HG02852 (cell line): ENCODE measurements around the gene FAF2.
A peak's percentile ranks its signal among the peaks of the same experiment; 100 is the strongest.
"Not testable (repeated sequence)": the region's sequence is repeated elsewhere in the genome, so short reads cannot be mapped to it uniquely, and the experiment has no call there.

ENCODE experiments used
- ATAC-seq: cut with Tn5 transposase; IDR thresholded peaks from one replicate; pipeline ENCODE4 v1.9.1; 2021; ENCODE audit warnings: mild to moderate bottlenecking, moderate library complexity; ENCODE audit not compliant: unreplicated experiment

Gene FAF2, protein sequence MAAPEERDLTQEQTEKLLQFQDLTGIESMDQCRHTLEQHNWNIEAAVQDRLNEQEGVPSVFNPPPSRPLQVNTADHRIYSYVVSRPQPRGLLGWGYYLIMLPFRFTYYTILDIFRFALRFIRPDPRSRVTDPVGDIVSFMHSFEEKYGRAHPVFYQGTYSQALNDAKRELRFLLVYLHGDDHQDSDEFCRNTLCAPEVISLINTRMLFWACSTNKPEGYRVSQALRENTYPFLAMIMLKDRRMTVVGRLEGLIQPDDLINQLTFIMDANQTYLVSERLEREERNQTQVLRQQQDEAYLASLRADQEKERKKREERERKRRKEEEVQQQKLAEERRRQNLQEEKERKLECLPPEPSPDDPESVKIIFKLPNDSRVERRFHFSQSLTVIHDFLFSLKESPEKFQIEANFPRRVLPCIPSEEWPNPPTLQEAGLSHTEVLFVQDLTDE

DNA sequence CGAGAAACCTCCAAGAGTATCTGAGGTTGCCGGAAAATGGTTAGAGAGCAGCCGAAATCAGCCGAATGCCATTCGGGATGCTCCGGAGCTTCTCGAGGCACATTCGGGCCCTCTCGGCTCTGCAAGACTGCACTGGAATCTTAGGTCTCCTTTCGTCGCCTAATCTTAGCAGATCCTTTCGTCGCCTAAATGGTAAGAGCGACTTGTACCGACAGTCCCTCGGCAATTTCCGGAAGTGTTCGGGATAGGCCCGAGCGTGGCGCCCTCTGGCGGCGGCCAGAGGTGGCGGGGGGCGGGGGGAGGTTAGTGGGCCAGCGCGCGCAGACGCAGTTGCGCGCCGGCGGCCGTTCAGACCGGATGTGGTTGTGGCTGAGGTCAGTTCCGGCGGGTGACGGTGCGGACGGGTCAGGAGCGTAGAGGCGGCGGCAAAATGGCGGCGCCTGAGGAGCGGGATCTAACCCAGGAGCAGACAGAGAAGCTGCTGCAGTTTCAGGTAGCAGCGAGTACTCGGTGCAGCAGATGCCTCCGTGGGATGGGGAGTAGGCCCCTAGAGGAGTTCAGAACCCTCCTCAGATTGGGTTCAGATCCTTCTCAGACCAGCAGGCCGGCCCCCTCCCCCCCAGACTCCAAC is at the start of gene FAF2:
FAF2 (plus strand) TSS at position 408 of the 631 bp plus-strand sequence; CDS start at position 431, 23 bp downstream.
- peak; percentile 89 for ATAC-seq

DNA sequence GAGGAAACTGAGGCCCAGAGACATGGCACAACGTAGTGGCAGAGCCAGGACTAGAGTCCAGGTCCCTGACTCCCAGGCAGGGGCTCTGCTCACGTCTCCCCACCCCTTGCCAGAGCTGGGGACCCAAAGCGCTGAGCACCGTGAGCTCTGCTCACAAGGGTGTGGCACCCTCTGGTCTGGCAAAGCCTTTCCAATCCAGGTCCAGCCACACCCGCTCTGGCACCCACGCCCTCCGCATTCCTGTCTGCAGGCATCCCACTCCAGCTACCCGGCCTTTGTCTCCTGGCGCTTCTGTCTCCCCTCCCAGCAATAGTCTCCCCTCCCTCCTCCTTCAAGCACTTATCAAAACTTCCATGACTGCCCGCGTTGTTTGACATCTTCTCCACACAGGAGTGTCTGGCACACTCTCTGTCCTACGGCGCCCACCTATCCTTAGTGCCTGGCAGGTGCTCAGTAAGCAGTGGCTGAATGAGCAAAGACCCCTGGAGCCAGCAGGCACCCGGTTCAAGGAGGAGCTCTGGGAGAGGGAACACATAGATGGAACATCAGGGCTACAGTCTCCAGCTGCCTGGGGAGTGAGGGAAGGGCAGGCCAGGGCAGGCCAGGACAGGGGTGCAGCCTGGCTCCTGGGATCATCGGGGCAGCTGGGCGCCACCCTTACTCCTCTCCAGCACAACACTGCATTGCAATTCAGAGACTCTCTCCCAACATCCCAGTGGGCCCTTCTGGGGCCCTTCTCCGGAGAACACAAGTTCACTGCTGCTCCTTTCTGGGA is 47.6 kb upstream of the FAF2 start:
- no peak for ATAC-seq

DNA sequence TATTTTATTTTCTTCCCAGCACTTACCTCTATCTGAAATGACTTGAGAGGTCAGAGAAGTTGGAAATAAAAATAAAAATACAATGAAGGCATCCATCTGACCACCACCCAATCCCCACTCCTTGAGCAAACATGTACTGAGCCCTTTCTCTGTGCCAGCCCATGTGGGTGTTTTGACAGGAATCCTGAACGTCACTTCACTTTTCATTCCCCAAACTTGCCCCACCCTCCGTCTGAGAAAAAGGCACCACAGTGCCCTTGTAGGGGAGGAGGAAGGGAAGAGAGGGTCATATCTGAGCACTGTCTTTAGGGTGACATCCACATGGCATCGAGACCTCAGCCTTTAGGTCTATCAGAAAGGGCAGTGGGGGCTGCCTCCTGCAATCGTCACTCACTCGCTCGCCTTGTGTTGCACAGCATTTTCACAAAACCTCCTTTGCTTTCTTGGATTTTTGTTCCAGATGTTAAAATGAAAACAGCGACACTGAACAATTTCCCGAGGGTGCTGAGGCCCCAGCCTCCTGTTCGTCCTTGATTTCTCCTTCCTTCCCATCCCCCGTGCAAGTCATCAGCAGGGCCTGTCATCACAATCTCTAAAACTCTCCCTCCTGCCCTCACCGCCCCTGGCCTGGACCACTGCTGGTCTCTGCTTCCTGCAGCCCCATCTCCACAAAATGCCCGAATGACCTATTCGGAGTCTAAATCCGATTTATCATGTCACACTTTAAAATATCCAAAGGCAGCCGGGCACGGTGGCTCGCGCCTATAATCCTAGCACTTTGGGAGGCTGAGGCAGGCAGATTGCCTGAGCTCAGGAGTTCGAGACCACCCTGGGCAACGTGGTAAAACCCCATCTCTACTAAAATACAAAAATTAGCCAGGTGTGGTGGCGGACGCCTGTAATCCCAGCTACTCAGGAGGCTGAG is 46.6 kb upstream of the FAF2 start:
- no peak for ATAC-seq

DNA sequence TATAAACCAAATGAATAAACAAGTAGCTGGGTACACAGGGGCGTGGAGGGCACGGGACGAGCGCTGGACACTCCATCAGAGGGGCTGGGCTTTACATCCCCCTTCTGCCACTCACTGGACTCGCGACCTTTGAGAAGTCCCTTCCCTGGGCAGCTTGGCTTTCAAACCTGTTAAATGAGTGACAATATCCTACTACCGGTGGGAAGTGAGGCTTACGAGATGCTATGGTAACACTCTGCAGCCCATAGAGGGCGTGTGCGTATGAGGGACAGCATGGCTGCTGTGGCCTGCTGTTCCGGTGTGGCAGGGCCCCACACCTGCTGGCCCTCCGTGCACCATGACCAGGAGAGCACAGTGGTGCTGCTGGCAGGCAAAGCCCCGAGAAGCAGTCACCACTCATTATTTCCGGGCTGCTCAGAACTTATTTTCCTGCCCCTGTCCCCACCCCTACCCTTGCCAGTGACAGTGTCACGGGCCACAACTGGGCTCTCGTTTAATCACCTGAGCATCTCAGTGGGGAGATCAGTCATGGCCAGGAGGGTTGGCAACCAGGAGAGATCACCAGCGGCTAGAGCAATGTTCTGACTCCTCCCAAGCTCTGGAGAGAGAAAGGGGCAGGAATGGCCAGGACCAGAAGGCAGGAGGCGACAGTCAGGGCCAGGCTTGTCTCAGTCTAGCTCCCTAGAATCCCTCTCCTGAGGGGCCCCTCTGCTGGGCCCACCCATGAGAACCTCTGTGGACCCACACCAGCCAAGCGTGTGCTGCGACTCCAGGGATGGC is 42.3 kb upstream of the FAF2 start:
- ATAC-seq, result no peak

DNA sequence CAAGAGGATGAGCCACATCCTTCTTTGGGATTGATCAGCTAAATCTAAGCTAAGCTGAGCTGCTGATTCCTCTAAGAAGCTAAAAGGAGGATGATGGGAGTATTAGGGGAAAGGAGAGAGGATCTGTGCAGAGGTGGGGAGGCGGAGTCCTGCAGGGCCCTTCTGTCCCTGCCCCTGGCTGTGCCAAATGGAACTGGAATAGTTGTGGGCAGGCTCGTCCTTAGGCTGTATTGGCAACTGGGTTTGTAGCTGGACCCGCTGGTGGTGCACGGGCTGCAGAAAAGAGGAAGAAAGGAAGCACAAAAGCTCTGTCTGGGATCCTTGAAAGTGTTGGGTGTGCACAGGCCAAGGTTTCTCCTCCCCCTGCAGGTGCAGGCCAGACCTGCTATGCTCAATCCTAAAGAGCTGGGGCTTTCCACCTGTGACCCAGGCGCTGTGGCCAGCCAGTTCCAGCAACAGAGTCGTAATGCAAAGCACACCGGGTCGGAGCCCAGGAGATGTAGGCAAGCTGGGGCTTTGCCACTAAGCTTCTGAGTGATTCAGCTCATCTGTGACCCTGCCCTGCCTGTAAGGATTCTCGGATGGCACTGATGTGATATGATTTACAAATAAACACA is 41.6 kb upstream of the FAF2 start:
- ATAC-seq, result no peak

DNA sequence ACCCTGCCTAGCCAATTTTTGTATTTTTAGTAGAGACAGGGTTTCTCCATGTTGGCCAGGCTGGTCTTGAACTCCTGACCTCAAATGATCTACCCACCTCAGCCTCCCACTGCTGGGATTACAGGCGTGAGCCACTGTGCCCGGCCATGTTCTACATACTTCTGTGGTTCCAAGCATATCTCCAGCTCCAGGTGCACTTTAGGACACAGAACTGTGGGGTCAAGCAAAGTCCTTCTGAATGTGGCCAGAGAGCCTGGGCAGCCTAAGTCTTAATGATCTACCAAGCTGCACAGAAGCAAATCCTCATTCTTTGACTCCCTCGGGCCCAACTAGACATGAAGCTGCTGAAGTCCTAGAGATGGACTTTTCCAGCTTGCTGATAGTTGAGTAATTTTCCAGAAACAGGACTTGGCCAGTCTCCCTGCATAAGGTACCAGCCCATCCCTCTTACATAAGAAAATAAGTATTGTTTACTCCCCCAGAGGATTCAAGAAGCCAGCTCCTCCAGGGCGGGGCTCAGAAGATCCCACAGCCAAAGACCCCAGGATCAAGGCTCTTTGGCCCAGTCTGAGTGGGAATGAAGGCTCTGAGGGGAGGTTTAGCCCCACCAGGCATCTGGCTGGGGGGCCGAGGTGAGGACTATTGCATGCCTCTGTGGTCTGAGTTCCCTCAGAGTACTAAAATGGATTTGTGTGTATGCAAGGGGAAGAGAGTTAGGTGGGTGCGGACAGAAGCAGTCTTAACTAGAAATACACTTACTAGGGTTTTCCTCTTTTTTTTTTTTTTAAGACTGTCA is 40.5 kb upstream of the FAF2 start:
- ATAC-seq, result no peak

DNA sequence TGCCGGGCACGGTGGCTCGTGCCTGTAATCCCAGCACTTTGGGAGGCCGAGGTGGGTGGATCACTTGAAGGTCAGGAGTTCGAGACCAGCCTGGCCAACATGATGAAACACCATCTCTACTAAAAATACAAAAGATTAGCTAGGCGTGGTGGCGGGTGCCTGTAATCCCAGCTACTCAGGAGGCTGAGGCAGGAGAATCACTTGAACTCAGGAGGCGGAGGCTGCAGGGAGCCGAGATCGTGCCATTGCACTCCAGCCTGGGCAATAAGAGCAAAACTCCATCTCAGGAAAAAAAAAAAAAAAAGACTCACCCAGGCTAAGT is 40.0 kb upstream of the FAF2 start:
- not testable (repeated sequence) for ATAC-seq

DNA sequence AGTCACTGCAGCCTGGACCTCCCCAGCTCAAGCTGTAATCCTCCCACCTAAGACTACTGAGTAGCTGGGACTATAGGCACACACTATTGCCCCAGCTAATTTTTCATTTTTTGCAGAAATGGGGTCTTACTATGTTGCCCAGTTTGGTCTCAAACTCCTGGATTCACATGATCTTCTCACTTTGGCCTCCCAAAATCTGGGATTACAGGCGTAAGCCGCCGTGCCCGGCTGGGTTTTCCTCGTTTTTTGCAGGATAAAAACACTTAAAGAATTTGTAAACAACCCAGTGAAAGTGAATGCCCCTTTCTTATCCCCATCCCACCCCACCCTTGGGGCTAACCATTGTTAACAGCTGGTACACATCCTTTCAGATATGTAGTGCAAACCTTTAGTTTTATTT is 39.6 kb upstream of the FAF2 start:
- ATAC-seq, result no peak

DNA sequence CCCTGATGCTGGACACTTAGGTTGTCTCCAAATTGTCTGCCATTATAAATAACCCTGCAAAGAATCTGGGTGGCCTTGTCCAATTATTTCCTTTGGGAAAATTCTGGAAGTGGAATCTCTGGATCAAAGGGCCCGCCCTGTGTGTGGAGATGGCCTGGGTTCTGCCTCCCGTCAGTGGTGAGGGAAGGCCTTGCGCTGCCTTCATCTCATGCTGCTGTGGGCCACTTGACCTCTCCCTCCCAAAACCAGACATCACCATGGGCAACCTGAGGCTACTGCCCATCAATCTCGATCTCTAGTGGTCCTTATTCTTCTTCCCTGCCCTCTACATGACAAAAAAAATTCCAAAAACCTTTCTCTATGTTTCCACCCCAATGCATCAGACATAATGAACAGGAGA is 38.4 kb upstream of the FAF2 start:
- ATAC-seq, result no peak

DNA sequence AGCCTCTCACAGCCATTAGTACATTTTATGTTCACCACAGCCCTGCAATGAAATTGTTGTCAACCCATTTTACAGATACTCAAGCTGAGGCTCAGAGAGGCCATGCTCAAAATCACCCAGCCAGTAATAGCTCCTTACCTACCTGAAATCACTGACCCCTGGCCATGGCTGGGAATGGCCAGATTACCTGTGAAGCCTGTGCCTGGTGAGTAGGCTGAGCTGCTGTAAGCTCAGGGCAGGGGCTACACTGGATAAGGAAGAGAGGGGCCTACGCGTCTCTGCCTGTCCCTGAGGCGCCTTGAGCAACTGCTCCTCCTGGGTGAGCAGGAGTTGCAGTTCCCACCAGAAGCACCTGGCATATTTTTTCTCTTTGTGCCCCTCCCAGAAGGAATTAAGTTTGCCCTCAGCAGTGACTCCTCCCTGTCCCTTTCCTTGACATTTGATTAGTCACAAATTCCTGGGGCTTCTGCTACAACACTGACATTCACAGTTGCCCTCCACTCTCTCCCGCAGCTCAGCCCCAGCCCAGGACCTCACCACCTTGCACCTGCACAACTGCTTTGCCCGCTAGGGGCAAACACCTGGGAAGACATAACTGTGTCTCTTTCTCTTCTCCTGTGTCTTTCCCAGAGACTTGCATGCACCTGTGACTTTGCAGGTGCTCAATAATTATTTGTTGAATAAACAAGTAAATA is 37.6 kb upstream of the FAF2 start:
- ATAC-seq, result no peak

DNA sequence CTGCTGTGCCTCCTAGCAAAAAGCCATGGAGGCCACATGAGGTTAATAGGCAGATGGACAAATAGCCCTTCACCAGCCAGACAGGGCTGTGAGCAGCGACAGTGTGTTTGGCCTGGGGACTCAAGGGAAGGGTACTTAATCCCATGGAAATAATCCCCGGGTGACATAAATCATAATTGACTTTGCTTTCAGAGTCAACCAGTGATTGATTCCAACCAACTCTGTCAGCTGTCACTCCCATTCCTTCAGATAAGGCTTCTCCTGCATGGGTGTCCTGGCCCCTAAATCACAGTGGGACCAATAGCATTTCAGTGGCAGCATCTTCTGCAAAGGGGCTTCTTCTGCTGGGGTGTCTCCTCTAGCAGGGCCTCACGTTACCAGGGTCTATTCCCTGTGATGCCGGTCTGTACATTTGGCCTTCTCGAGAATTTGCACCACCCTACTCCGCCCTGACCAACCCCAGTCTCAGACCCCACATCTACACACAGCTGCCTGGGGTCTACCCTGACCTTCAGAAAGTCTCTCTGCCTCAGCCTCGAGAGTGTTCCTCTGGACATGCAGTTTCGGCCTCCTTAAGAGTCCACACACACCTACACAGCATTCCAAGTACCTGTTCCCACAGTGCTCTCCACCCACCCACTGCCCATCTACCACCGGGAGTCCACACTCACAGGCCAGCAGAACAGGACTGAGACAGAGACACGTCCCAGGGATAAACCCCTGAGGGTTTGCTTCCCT is 35.5 kb upstream of the FAF2 start:
- ATAC-seq, result no peak

DNA sequence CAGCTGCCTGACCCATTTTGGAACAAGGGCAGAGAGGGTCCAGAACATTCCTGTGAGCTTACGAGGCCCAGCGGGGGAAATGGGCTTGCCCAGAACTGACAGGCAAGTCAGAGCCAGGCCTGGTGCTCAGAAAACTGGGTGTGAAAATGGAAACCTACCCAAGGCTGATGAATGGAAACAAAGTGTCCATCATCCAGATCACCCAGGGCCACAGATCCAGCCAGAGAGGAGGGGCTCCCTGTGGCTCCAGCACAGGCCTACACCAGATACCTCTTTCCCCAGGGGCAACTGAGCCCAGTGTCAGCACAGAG is 35.0 kb upstream of the FAF2 start:
- ATAC-seq, result no peak

DNA sequence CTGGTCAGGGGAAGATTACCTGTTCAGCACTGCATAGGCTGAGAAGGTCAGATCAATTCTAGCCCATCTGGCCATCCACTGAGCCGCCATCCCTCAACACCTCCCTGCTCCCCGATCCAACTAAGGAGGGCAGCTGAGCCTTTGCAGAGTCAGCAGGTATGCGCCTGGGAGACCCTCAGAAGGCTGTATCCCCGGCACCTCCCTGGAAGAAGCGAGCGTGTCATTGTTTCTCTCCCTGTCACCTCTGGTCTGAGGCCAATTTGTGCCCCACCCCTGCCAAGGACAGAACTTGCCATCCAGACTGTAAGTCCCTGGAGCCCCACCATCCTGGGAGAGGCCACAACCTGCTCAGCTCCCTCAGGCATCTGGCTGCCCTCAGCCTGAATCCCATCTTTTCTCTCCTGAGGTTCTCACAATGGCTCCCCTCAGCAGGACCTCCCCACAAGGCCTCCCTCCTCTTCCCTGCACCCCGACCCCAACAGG is 34.4 kb upstream of the FAF2 start:
- ATAC-seq, result no peak

DNA sequence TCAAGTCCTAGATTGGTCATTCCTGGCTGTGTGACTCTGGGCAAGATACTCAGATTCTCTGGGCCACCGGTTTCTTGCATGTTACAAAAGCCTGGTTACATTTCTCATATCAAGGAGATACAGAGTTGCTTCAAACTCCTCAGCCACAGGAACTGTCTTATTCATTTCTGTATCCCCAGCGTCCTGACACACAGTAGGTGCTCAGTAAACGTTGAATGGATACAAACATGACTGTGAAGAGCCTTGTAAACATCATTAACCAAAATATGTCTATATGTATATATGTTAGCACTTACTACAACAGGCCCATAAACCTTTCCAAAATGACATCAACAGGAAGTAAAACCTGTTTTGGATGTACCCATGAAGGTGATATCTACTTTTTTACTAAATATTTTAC is 33.5 kb upstream of the FAF2 start:
- ATAC-seq, result no peak

DNA sequence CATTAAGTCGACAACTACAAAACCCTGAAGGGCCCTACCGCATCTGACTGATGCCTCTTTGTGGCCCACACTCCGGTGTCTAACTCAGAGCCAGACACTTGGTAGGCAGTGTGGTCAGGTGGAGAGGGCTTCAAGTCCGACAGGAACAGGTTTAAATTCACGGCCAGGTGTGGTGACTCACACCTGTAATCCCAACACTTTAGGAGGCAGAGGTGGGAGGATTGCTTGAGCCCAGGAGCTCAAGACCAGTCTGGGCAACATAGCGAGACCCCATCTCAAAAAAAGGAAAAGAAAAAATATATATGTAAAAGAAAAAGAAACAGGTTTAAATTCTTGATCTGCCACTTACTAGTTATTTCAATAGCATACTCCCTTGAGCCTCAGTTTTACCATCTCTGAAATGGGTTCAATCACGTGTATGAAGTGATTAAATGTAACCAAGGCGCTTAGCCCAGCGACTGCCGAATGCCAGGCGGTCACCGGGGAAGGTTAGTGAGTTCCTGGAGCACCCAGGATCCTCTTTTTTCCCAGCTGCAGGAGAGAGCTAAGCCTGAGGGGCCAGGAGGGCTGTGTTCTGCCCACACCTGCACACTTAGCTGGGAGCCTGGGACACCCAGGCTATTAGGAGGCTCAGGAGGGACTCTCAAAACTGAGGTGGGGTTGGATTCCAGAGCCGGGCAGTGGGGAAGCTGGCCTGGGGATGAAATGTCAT is 32.8 kb upstream of the FAF2 start:
- ATAC-seq, result peak; percentile 5

DNA sequence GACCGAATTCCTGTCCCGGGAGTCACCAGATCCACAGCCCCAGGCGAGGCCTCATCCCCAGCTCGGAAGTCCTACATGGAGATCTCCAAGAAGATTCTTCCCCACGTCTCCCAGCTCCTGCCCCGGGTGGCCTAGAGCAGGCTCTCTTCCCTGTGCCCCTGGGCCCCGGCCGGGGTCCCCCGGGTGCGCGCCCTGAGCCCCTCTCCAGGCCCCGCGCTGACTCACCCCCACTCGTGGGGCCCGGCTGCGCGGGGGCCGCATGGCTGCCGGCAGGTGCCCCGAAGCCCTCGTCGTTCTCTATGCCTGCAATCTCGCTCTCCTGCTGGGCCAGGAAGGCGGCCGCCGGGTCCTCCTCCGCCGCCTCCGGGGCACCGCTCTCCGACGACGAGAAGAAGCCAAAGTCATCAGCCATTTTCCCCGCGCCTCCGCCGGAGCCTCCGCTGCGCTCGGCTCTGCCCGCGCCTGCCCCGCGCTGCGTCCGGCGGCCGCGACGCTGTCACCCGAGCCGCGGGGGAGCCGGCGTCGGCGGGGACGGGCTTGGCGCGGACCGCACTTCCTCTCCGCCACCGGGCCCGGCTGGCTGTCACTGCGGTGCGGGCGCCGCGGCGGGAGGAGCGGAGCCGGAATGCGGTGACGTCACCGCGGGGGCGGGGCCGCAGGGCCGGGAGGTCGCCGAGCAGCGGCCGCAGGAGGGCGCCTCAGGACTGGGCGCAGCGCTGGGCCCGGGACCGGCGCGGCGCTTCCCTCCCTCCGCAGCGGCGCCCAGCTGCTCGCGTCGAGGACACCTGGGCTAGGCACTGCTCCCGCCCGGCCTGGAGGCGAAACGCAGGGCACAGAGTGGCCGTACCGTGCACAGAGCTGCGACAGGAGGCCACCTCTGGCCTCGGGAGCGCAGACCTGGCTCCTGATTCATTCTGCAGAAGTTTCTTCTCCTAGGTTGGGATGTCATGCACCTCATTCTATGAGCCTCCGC is 31.9 kb upstream of the FAF2 start, which contains the start of gene CLTB:
CLTB (minus strand) TSS at position 588 of the 973 bp plus-strand sequence; CDS start at position 412, 176 bp downstream.
- ATAC-seq, result peak; percentile 91
